HG03565 (cell line): ENCODE results near the gene GOSR2.
"Not testable (repeated sequence)": the region's sequence is repeated elsewhere in the genome, so short reads cannot be mapped to it uniquely, and the experiment has no call there.

Source experiments
- ATAC-seq: cut with Tn5 transposase; IDR thresholded peaks from one replicate; pipeline ENCODE4 v1.9.1; 2021; ENCODE audit warnings: mild to moderate bottlenecking, moderate library complexity; ENCODE audit not compliant: unreplicated experiment

GOSR2 gene

GRCh38 chr17:46892192-46892703 lies 30.7 kb upstream of the GOSR2 start:
- no peak for ATAC-seq

- no peak for ATAC-seq
These were observed 28.9 kb upstream of the GOSR2 start for GRCh38 chr17:46894024-46894423.

- no peak for ATAC-seq
These were observed 28.3 kb upstream of the GOSR2 start for GRCh38 chr17:46894476-46895151.

- ATAC-seq: no peak
These were observed 27.8 kb upstream of the GOSR2 start for GRCh38 chr17:46895171-46895570.

GRCh38 chr17:46896991-46897390 lies 26.0 kb upstream of the GOSR2 start:
- ATAC-seq: no peak

GRCh38 chr17:46898364-46898763 lies 24.6 kb upstream of the GOSR2 start:
- no peak for ATAC-seq

- ATAC-seq: no peak
These were observed 24.1 kb upstream of the GOSR2 start for GRCh38 chr17:46898860-46899259.

GRCh38 chr17:46901291-46901690 lies 21.7 kb upstream of the GOSR2 start:
- ATAC-seq: no peak

- ATAC-seq: no peak
These were observed 18.9 kb upstream of the GOSR2 start for GRCh38 chr17:46903762-46904672.

- ATAC-seq: no peak
These were observed 14.8 kb upstream of the GOSR2 start for GRCh38 chr17:46908068-46908737.

- no peak for ATAC-seq
These were observed 12.6 kb upstream of the GOSR2 start for GRCh38 chr17:46910179-46910927.

- ATAC-seq: no peak
These were observed 11.6 kb upstream of the GOSR2 start for GRCh38 chr17:46911311-46911710.

- ATAC-seq: no peak
These were observed 7.4 kb upstream of the GOSR2 start for GRCh38 chr17:46915596-46915995.

GRCh38 chr17:46916211-46916610 lies 6.7 kb upstream of the GOSR2 start:
- no peak for ATAC-seq

- no peak for ATAC-seq
These were observed 6.3 kb upstream of the GOSR2 start for GRCh38 chr17:46916623-46917022.

GRCh38 chr17:46917041-46917440 lies 5.9 kb upstream of the GOSR2 start:
- ATAC-seq: no peak

GRCh38 chr17:46917516-46917915 lies 5.4 kb upstream of the GOSR2 start:
- ATAC-seq: no peak

GRCh38 chr17:46921962-46922361 lies 998 bp upstream of the GOSR2 start:
- not testable (repeated sequence) for ATAC-seq

- ATAC-seq: no peak
These were observed 515 bp upstream of the GOSR2 start for GRCh38 chr17:46922487-46922803.

GRCh38 chr17:46925185-46925868 lies 2.4 kb downstream of the GOSR2 start:
- no peak for ATAC-seq
